ENCODE measurements around the gene RNPEPL1.

RNPEPL1 gene

GRCh38 chr2:240567137-240567871 lies 980 bp upstream of the RNPEPL1 start:
- H3K4me1 ChIP-seq (ENCODE audit: control insufficient read depth, insufficient read depth, low read length) = peaks cover 4% of the 10 kb centered on the region
- peak overlapping the region; percentile 60; the same call in 1 of the 2 replicates for H3K27ac ChIP-seq (ENCODE audit: extremely low read depth, low read depth, low read length)

GRCh38 chr2:240568678-240569522 lies 616 bp downstream of the RNPEPL1 start:
- CTCF ChIA-PET = interaction anchor here (0.6 to 1.1 kb wide), 6 partner anchors 11 to 50 kb away, joined by 3 to 7 read pairs (median 4); partner anchors contain the start of gene CAPN10
- H3K9me3 ChIP-seq (ENCODE audit: control insufficient read depth, insufficient read depth, low read depth, low read length) = no peaks in the 10 kb centered on the region
- H3K4me1 ChIP-seq (ENCODE audit: control insufficient read depth, insufficient read depth, low read length) = peaks cover 4% of the 10 kb centered on the region
- H3K4me3 ChIP-seq (ENCODE audit: low read depth, low read length) = peak overlapping the region; percentile 51
- peak overlapping the region; percentile 77; the same call in 1 of the 2 replicates for H3K27ac ChIP-seq (ENCODE audit: extremely low read depth, low read depth, low read length)
- POLR2A ChIA-PET = interaction anchor here (0.6 to 1.3 kb wide), 4 partner anchors 9 to 27 kb away, joined by 3 to 7 read pairs (median 4); no protein-coding TSS in a partner anchor
- H3K36me3 ChIP-seq (ENCODE audit: control insufficient read depth in 2 of 2, insufficient read depth in 1 of 2, low read length in 2 of 2) = peaks cover 0 to 6% of the 10 kb centered on the region in 2 experiments; a peak in 1 of 3 replicates
- TF ChIP-seq ZNF335 (tag by site-specific recombination; conservative IDR thresholded peaks at IDR 0.05) = peak; percentile 67
- TF ChIP-seq ZSCAN5A (tag by site-specific recombination; IDR thresholded peaks at IDR 0.05) = no peak
- TF ChIP-seq PATZ1 (tag by site-specific recombination; IDR thresholded peaks at IDR 0.05) = 0 out of 2 replicates have a peak, but pooled peaks have one; percentile 30
- TF ChIP-seq ZBTB8A (tag by site-specific recombination; IDR thresholded peaks at IDR 0.05) = peak; percentile 86
- peak; percentile 83 for TF ChIP-seq SCRT2 (tag by site-specific recombination; IDR thresholded peaks at IDR 0.05)
- TF ChIP-seq, protein P1, sequence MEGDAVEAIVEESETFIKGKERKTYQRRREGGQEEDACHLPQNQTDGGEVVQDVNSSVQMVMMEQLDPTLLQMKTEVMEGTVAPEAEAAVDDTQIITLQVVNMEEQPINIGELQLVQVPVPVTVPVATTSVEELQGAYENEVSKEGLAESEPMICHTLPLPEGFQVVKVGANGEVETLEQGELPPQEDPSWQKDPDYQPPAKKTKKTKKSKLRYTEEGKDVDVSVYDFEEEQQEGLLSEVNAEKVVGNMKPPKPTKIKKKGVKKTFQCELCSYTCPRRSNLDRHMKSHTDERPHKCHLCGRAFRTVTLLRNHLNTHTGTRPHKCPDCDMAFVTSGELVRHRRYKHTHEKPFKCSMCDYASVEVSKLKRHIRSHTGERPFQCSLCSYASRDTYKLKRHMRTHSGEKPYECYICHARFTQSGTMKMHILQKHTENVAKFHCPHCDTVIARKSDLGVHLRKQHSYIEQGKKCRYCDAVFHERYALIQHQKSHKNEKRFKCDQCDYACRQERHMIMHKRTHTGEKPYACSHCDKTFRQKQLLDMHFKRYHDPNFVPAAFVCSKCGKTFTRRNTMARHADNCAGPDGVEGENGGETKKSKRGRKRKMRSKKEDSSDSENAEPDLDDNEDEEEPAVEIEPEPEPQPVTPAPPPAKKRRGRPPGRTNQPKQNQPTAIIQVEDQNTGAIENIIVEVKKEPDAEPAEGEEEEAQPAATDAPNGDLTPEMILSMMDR (tag by site-specific recombination; IDR thresholded peaks at IDR 0.05) = no peak
- peak; percentile 16; the same call in 1 of the 2 replicates for TF ChIP-seq ZIC2 (tag by site-specific recombination; IDR thresholded peaks at IDR 0.05)
- peak; percentile 51; the same call in 1 of the 2 replicates for TF ChIP-seq SCRT1 (tag by site-specific recombination; IDR thresholded peaks at IDR 0.05; ENCODE audit: borderline replicate concordance)
- TF ChIP-seq ZBTB20 (tag by site-specific recombination; IDR thresholded peaks at IDR 0.05) = peak; percentile 58; the same call in 1 of the 2 replicates
- TF ChIP-seq EGR2 (tag by site-specific recombination; IDR thresholded peaks at IDR 0.05; ENCODE audit: low read depth) = no peak

More at GRCh38 chr2:240567137-240567871, 980 bp upstream of the RNPEPL1 start:
- Histone ChIP-seq H3K36me3 (ENCODE audit: control insufficient read depth in 2 of 2, insufficient read depth in 1 of 2, low read length in 2 of 2) (peaks cover 0 to 19% of the 10 kb centered on the region in 2 experiments; a peak in 1 of 3 replicates), H3K4me3 (ENCODE audit: low read depth, low read length) (peak overlapping the region; percentile 50), H3K9me3 (ENCODE audit: control insufficient read depth, insufficient read depth, low read depth, low read length) (no peaks in the 10 kb centered on the region)
- TF ChIP-seq, protein P2, sequence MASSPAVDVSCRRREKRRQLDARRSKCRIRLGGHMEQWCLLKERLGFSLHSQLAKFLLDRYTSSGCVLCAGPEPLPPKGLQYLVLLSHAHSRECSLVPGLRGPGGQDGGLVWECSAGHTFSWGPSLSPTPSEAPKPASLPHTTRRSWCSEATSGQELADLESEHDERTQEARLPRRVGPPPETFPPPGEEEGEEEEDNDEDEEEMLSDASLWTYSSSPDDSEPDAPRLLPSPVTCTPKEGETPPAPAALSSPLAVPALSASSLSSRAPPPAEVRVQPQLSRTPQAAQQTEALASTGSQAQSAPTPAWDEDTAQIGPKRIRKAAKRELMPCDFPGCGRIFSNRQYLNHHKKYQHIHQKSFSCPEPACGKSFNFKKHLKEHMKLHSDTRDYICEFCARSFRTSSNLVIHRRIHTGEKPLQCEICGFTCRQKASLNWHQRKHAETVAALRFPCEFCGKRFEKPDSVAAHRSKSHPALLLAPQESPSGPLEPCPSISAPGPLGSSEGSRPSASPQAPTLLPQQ (tag by site-specific recombination; IDR thresholded peaks at IDR 0.05) = no peak
- no peak for TF ChIP-seq ZSCAN16 (tag by site-specific recombination; IDR thresholded peaks at IDR 0.05)
- TF ChIP-seq ZNF639 (tag by site-specific recombination; IDR thresholded peaks at IDR 0.05) = no peak
- TF ChIP-seq ZBTB8A (tag by site-specific recombination; IDR thresholded peaks at IDR 0.05) = 0 out of 2 replicates have a peak, but pooled peaks have one; percentile 58
- TF ChIP-seq ZNF529 (tag by site-specific recombination; IDR thresholded peaks at IDR 0.05; ENCODE audit: insufficient replicate concordance) = no peak
- TF ChIP-seq ZSCAN4 (tag by site-specific recombination; IDR thresholded peaks at IDR 0.05) = no peak
- no peak for TF ChIP-seq ZNF16 (tag by site-specific recombination; IDR thresholded peaks at IDR 0.05; ENCODE audit: low read depth)
- TF ChIP-seq, protein P3, sequence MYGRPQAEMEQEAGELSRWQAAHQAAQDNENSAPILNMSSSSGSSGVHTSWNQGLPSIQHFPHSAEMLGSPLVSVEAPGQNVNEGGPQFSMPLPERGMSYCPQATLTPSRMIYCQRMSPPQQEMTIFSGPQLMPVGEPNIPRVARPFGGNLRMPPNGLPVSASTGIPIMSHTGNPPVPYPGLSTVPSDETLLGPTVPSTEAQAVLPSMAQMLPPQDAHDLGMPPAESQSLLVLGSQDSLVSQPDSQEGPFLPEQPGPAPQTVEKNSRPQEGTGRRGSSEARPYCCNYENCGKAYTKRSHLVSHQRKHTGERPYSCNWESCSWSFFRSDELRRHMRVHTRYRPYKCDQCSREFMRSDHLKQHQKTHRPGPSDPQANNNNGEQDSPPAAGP (tag by site-specific recombination; IDR thresholded peaks at IDR 0.05) = no peak
- no peak for TF ChIP-seq ZNF121 (tag by site-specific recombination; IDR thresholded peaks at IDR 0.05)
- peak; percentile 92 for TF ChIP-seq ZNF335 (tag by site-specific recombination; conservative IDR thresholded peaks at IDR 0.05)
- ChIA-PET POLR2A (interaction anchor here (2.2 to 3.8 kb wide), 2 partner anchors 14 to 19 kb away, joined by 15 to 46 read pairs; partner anchors contain the start of gene CAPN10), CTCF (interaction anchor here (0.6 to 3.8 kb wide), 6 partner anchors 10 to 482 kb away, joined by 3 to 34 read pairs (median 5); partner anchors contain the start of gene CAPN10)
